Ovary (tissue), 3 donors: ENCODE data around the gene TSHZ2.

Experiments
- EP300 ChIP-seq: sonication (generic); formaldehyde crosslinking; IDR thresholded peaks from one replicate; pipeline ENCODE4 v1.6.1; 2017; ENCODE audit warnings: antibody characterized with exemption
- POLR2A ChIP-seq: fragments of 450-650 bp; IDR thresholded peaks from one replicate; pipeline ENCODE4 v1.6.1; 2017; ENCODE audit warnings: antibody characterized with exemption, mild to moderate bottlenecking, moderate library complexity
- TF ChIP-seq, protein P1 (sequence below), 3 donors: fragments of 450-650 bp in 2 of 3; fragments of 200-600 bp in 1 of 3; IDR thresholded peaks; one replicate each; pipeline versions ENCODE4 v1.5.1 to v1.8.0; 2016 to 2022; ENCODE audit warnings: antibody characterized with exemption in 3 of 3, mild to moderate bottlenecking in 1 of 3
- donor health status: DM: no; HTN: no; CAD: no.

DNA sequence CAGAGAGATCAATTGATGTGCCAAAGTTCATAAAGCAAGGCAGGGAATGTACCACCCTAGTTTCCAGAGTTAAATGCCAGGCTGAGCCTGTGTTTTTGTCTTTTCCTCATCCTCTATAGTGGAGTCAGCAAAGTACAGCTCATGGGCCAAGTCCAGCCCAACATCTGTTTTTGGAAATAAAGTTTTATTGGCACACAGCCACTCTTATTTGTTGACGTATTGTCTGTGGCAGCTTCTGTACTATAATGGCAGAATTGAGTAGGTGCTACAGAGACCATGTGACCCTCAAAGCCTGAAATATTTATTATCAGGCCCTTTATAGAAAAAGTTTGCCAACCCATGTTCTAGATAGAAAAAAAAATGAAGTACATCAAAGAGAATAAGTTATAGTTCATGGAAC is 187.0 kb downstream of the TSHZ2 start:
- TF ChIP-seq, protein P1, sequence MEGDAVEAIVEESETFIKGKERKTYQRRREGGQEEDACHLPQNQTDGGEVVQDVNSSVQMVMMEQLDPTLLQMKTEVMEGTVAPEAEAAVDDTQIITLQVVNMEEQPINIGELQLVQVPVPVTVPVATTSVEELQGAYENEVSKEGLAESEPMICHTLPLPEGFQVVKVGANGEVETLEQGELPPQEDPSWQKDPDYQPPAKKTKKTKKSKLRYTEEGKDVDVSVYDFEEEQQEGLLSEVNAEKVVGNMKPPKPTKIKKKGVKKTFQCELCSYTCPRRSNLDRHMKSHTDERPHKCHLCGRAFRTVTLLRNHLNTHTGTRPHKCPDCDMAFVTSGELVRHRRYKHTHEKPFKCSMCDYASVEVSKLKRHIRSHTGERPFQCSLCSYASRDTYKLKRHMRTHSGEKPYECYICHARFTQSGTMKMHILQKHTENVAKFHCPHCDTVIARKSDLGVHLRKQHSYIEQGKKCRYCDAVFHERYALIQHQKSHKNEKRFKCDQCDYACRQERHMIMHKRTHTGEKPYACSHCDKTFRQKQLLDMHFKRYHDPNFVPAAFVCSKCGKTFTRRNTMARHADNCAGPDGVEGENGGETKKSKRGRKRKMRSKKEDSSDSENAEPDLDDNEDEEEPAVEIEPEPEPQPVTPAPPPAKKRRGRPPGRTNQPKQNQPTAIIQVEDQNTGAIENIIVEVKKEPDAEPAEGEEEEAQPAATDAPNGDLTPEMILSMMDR (IDR thresholded peaks at IDR 0.05), result no peak
- TF ChIP-seq EP300 (no peak), POLR2A (no peak)
